Adrenal gland (tissue), 12 donors: ENCODE data around the gene TMEM116. TPM values are rescaled to one million over a fixed set of nuclear protein-coding genes. Genes with fewer than 3 reads are reported as not detected.
"Not testable (repeated sequence)": the region's sequence is repeated elsewhere in the genome, so short reads cannot be mapped to it uniquely, and the experiment has no call there.

ENCODE experiments used
- DNase-seq, 7 donors: peaks; one replicate each; pipeline ENCODE4 v3.0.0-alpha.2; 2019 to 2020
- H3K27ac ChIP-seq, 5 donors: fragments of 200-600 bp; sonication (generic) in 4 of 5; 1 replicate in 3 of 5; 2 replicates in 2 of 5; pipeline versions ENCODE4 v1.5.1 to v1.8.0; 2016 to 2020; ENCODE audit warnings: mild to moderate bottlenecking in 1 of 5
- H3K27me3 ChIP-seq: fragments of 200-600 bp; 2 replicates; pipeline ENCODE4 v1.8.0; 2021
- H3K36me3 ChIP-seq, 2 donors: fragments of 200-600 bp; replicated peaks in 1 of 2; 1 replicate in 1 of 2; 2 replicates in 1 of 2; pipeline versions ENCODE4 v1.5.1 to v1.8.0; 2018 to 2022
- H3K4me1 ChIP-seq, 2 donors: fragments of 200-600 bp; replicated peaks in 1 of 2; 1 replicate in 1 of 2; 2 replicates in 1 of 2; pipeline versions ENCODE4 v1.5.1 to v1.8.0; 2018 to 2021
- H3K4me3 ChIP-seq, 4 donors: fragments of 200-600 bp; sonication (generic) in 3 of 4; one replicate each; pipeline ENCODE4 v1.5.1; 2016 to 2018
- H3K9me3 ChIP-seq, 3 donors: fragments of 200-600 bp; sonication (generic) in 1 of 3; replicated peaks in 1 of 3; 1 replicate in 2 of 3; 2 replicates in 1 of 3; pipeline versions ENCODE4 v1.5.1 to v1.8.0; 2016 to 2021
- POLR2A ChIP-seq, 2 donors: fragments of 450-650 bp; IDR thresholded peaks; one replicate each; pipeline ENCODE4 v1.6.1; 2017; ENCODE audit warnings: antibody characterized with exemption in 2 of 2, mild to moderate bottlenecking in 2 of 2, moderate library complexity in 1 of 2
- WGBS, 4 donors: extraction: QIAGEN DNeasy Blood & Tissue Kit in 2 of 4; methylation state at CpG; one replicate each; pipeline versions ENCODE4 v1.1.5 to v1.1.7; 2013 to 2017; 5-methylcytosine and 5-hydroxymethylcytosine counted together
- intact Hi-C, 2 donors: fragments of 100-400 bp; cut with DNase I; formaldehyde crosslinking; loops; one replicate each; pipeline versions ENCODE4 v1.14.1 to v1.15.0; 2022 to 2023
- polyA plus RNA-seq, 3 donors: library from polyadenylated mRNA; stranded (reverse); fragments of 200-250 nt in 2 of 3; fragments of 350-450 nt in 1 of 3; fragmentation: Illumina TruSeq in 1 of 3; extraction: RNeasy Lipid Tissue Mini Kit (QIAGEN cat#74804) in 1 of 3; gene quantifications; one replicate each; pipeline ENCODE4 v1.2.3, GENCODE V29; 2013 to 2014
- total RNA-seq, 9 donors: library from RNA; depleted of rRNA in 4 of 9; stranded (reverse); fragments of >200 nt in 4 of 9; fragments of 120-200 nt in 1 of 9; fragmentation: NEBNext Ultra II Directional in 1 of 9; extraction: Animal tissue kit (Norgen Biotek cat#: 25700) in 1 of 9; gene quantifications; one replicate each; pipeline versions ENCODE4 v1.1.0 to v1.2.4, GENCODE V29; 2013 to 2023
- TF ChIP-seq, protein P1 (sequence below), 6 experiments: fragments of 450-650 bp in 4 of 6; fragments of 200-600 bp in 2 of 6; sonication (generic) in 1 of 6; IDR thresholded peaks; 1 replicate in 5 of 6; 2 replicates in 1 of 6; pipeline versions ENCODE4 v1.5.1 to v1.8.0; 2016 to 2021; ENCODE audit warnings: antibody characterized with exemption in 6 of 6, mild to moderate bottlenecking in 2 of 6, moderate library complexity in 1 of 6
- donor health status: healthy with polysubstance abuse.
- donor health status: Bipolar disorder and iron deficiency.
- donor health status: DM: yes; HTN: yes; CAD: no.
- donor health status: DM: no; HTN: no; CAD: no.
- donor health status: DM: no; HTN: no; CAD: no.
- donor health status: DM: yes; HTN: yes; CAD: no.

The TMEM116 gene
- total and polyA plus RNA-seq, 12 donors: 6.3 to 32.4 (median 18.8) TPM

DNA sequence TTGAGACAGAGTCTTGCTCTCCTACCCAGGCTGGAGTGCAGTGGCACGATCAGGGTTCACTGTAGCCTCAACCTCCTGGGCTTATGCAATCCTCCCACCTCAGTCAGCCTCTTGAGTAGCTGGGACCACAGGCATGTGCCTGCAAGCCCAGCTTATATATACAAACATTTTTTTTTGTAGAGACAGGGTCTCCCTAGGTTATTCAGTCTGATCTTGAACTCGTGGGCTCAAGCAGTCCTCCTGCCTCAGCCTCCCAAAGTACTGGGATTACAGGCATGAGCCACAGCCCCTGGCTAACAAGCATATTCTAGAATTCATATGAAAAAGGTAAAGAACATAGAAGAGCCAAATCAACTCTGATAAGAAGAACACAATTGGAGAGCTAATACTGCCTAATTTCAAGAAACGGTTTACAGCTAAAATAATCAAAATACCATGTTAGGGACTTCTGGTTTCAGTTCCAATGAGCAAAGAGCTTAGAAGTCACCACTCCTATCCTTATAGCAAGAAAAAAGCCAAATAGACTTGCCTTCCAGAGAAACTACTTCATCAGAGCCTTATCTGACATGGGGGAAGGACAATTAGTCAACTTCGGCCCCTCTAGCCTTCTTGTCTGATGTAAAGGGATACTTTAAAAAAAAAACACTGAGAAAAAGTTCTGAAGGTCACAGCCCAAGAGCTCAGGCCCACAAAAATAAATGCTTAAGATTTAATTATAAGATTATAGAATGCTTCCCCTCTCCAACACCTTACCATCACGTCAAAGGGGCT, 37.6 kb downstream of the TMEM116 start:
- Histone ChIP-seq H3K9me3 (peaks cover 0 to 4% (median 0%) of the 10 kb centered on the region in 3 donors), H3K27ac (peak overlapping the region in 1 of 5 donors; percentile 12), H3K4me3 (no peak overlapping the region), H3K27me3 (no peaks in the 10 kb centered on the region), H3K36me3 (no peaks in the 10 kb centered on the region), H3K4me1 (peaks cover 8 to 9% of the 10 kb centered on the region in 2 donors)
- intact Hi-C loops: no loop called here
- peak in 1 of 7 donors; percentile 29 for DNase-seq
- 60 to 80% (median 69%) methylated on average over 5 of the region's 5 CpGs for WGBS, 4 donors
- TF ChIP-seq, protein P1, sequence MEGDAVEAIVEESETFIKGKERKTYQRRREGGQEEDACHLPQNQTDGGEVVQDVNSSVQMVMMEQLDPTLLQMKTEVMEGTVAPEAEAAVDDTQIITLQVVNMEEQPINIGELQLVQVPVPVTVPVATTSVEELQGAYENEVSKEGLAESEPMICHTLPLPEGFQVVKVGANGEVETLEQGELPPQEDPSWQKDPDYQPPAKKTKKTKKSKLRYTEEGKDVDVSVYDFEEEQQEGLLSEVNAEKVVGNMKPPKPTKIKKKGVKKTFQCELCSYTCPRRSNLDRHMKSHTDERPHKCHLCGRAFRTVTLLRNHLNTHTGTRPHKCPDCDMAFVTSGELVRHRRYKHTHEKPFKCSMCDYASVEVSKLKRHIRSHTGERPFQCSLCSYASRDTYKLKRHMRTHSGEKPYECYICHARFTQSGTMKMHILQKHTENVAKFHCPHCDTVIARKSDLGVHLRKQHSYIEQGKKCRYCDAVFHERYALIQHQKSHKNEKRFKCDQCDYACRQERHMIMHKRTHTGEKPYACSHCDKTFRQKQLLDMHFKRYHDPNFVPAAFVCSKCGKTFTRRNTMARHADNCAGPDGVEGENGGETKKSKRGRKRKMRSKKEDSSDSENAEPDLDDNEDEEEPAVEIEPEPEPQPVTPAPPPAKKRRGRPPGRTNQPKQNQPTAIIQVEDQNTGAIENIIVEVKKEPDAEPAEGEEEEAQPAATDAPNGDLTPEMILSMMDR (IDR thresholded peaks at IDR 0.05): no peak
- TF ChIP-seq POLR2A (IDR thresholded peaks at IDR 0.05): no peak

DNA sequence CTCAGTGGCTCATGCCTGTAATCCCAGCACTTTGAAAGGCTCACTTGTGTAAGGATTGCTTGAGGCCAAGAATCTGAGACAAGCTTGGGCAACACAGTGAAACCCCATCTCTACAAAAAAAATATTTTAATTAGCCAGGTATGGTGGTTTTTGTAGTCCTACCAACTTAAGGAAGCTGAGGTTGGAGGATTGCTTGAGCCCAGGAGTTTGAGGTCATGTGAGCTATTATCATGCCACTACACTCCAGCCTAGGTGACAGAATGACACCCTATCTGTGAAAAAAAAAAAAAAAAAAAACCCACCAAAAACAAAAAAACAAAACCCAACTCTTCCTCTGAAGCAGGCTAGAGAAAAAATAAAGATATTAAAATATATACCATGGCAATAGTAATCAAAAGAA, 41.2 kb downstream of the TMEM116 start:
- Histone ChIP-seq H3K27ac (no peak overlapping the region), H3K4me1 (peaks cover 8 to 9% of the 10 kb centered on the region in 2 donors), H3K9me3 (peaks cover 0 to 4% (median 0%) of the 10 kb centered on the region in 3 donors), H3K36me3 (no peaks in the 10 kb centered on the region), H3K4me3 (no peak overlapping the region), H3K27me3 (no peaks in the 10 kb centered on the region)
- intact Hi-C loops: no loop called here
- no peak for DNase-seq
- no peak for TF ChIP-seq POLR2A (IDR thresholded peaks at IDR 0.05)
- TF ChIP-seq, protein P1 (IDR thresholded peaks at IDR 0.05): no peak

DNA sequence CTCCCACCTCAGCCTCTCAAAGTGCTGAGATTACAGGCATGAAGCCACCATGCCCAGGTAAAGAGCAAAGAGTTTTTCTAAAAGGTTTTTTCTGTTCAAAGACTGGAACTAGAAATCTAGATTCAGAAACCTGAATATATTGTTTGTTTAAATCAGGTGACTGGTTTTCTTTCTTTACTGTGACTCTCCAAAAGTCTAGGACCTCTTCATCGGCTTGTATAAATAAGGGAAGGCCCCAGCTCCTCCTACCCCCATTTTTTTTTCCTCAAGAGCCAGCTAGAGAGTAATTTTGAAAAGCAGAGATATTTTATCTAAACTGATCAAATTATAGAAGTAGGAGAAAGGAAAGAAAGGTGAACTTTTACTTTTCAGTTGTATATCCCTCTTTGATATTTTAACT, 48.0 kb downstream of the TMEM116 start:
- no peaks in the 10 kb centered on the region for H3K36me3 ChIP-seq
- H3K9me3 ChIP-seq: no peaks in the 10 kb centered on the region
- no peak overlapping the region for H3K27ac ChIP-seq
- no peak for DNase-seq
- H3K4me3 ChIP-seq: no peak overlapping the region
- intact Hi-C loops: no loop called here
- no peaks in the 10 kb centered on the region for H3K27me3 ChIP-seq
- no peaks in the 10 kb centered on the region for H3K4me1 ChIP-seq
- WGBS, 4 donors: 82 to 97% (median 96%) methylated on average over 1 of the region's 1 CpG
- no peak for TF ChIP-seq POLR2A (IDR thresholded peaks at IDR 0.05)
- TF ChIP-seq, protein P1 (IDR thresholded peaks at IDR 0.05): no peak

DNA sequence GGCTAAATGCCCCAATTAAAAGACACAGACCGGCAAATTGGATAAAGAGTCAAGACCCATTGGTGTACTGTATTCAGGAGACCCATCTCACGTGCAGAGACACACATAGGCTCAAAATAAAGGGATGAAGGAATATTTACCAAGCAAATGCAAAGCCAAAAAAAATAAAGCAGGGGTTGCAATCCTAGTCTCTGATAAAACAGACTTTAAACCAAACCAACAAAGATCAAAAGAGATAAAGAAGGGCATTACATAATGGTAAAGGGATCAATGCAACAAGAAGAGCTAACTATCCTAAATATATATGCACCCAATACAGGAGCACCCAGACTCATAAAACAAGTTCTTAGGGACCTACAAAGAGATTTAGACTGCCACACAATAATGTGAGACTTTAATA, 53.4 kb downstream of the TMEM116 start:
- H3K27ac ChIP-seq, H3K4me3 ChIP-seq, DNase-seq, H3K4me1 ChIP-seq, H3K9me3 ChIP-seq, H3K36me3 ChIP-seq, H3K27me3 ChIP-seq, intact Hi-C loops: not testable (repeated sequence)
- 85 to 100% (median 97%) methylated on average over 2 of the region's 2 CpGs for WGBS, 4 donors

DNA sequence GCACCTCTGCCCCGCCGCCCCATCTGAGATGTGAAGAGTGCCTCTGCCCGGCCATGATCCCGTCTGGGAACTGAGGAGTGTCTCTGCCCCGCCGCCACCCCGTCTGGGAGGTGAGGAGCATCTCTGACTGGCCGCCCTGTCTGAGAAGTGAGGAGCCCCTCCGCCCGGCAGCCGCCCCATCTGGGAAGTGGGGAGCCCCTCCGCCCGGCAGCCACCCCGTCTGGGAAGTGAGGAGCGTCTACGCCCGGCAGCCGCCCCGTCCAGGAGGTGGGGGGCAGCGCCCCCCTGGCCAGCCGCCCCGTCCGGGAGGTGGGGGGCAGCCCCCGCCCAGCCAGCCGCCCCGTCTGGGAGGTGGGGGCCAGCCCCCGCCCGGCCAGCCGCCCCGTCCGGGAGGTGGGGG, 55.7 kb downstream of the TMEM116 start:
- WGBS, 4 donors: 95 to 97% methylated on average over 31 of the region's 31 CpGs; no CpG with 5 or more reads in 2 of the 4 donors
- H3K27ac ChIP-seq, H3K4me1 ChIP-seq, H3K4me3 ChIP-seq, intact Hi-C loops, H3K27me3 ChIP-seq, H3K9me3 ChIP-seq, H3K36me3 ChIP-seq, DNase-seq: not testable (repeated sequence)
